Measurements from ENCODE around the gene NUP42.

The NUP42 gene

DNA sequence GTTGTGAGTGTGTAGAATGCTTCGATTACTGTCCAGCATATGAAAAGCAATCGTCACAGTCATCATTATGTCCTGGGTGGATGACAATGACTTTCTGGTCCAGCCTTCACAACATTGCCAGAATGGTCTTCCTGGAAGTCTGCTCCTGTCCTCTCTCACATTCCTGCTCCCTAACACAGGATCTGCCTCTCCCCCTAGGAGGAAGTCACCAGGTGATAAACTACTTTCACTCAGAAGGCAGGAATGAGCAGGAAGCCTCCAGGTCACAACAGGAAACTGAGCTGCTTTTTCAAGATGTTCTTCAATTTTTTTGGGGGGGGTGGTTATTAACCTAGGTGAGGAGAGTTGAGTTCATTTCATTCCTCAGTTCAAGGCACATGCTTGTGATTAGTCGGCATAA lies 51.1 kb downstream of the NUP42 start (continued):
- TF ChIP-seq, protein P1, sequence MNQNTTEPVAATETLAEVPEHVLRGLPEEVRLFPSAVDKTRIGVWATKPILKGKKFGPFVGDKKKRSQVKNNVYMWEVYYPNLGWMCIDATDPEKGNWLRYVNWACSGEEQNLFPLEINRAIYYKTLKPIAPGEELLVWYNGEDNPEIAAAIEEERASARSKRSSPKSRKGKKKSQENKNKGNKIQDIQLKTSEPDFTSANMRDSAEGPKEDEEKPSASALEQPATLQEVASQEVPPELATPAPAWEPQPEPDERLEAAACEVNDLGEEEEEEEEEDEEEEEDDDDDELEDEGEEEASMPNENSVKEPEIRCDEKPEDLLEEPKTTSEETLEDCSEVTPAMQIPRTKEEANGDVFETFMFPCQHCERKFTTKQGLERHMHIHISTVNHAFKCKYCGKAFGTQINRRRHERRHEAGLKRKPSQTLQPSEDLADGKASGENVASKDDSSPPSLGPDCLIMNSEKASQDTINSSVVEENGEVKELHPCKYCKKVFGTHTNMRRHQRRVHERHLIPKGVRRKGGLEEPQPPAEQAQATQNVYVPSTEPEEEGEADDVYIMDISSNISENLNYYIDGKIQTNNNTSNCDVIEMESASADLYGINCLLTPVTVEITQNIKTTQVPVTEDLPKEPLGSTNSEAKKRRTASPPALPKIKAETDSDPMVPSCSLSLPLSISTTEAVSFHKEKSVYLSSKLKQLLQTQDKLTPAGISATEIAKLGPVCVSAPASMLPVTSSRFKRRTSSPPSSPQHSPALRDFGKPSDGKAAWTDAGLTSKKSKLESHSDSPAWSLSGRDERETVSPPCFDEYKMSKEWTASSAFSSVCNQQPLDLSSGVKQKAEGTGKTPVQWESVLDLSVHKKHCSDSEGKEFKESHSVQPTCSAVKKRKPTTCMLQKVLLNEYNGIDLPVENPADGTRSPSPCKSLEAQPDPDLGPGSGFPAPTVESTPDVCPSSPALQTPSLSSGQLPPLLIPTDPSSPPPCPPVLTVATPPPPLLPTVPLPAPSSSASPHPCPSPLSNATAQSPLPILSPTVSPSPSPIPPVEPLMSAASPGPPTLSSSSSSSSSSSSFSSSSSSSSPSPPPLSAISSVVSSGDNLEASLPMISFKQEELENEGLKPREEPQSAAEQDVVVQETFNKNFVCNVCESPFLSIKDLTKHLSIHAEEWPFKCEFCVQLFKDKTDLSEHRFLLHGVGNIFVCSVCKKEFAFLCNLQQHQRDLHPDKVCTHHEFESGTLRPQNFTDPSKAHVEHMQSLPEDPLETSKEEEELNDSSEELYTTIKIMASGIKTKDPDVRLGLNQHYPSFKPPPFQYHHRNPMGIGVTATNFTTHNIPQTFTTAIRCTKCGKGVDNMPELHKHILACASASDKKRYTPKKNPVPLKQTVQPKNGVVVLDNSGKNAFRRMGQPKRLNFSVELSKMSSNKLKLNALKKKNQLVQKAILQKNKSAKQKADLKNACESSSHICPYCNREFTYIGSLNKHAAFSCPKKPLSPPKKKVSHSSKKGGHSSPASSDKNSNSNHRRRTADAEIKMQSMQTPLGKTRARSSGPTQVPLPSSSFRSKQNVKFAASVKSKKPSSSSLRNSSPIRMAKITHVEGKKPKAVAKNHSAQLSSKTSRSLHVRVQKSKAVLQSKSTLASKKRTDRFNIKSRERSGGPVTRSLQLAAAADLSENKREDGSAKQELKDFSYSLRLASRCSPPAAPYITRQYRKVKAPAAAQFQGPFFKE (tag by site-specific recombination; IDR thresholded peaks at IDR 0.05; ENCODE audit: borderline replicate concordance): no peak
- no peak for TF ChIP-seq ZNF837 (tag by site-specific recombination; IDR thresholded peaks at IDR 0.05)
- no peak for TF ChIP-seq ZNF626 (tag by site-specific recombination; IDR thresholded peaks at IDR 0.05)
- no peak for TF ChIP-seq IKZF3 (tag by site-specific recombination; IDR thresholded peaks at IDR 0.05)
- TF ChIP-seq ZNF426 (tag by site-specific recombination; IDR thresholded peaks at IDR 0.05): no peak
- no peak for TF ChIP-seq ZNF670 (tag by site-specific recombination; IDR thresholded peaks at IDR 0.05; ENCODE audit: low read depth)

DNA sequence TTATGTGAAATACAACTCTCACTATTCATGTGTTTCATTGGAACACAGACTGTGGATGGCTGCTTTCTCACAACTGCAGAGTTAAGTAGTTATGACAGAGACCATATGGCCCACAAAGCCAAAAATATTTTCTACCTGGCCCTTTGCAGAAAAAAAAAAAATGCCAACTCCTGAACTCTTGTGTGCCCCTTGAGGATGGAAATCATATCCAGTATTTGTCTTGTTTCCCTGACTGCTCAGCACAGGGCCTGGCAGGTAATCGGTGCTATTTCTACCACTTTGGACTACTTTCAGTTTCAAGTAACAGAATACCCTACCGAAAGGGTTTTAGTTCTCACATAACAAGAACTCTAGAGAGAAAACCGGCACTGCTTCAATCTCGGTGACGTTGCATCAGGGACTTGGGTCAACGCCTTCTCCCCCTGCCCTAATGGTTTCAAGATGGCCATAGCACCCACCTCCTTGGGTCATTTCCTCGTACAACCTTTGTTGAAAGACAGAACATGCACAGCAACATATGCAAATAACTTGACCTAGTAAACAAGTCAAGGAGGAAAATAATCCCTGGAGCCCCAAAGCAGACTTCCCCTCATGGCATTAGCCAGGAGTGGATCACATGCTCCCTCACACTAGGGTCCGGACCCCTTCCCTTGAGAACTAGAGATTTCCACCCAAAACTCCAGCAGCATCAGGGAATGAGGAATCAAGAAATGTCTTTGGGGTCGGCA lies 52.9 kb downstream of the NUP42 start:
- H3K27ac ChIP-seq (ENCODE audit: extremely low read depth, low read depth, low read length): no peak overlapping the region
- TF ChIP-seq ZNF146 (tag by site-specific recombination; IDR thresholded peaks at IDR 0.05) (no peak), ZNF621 (tag by site-specific recombination; IDR thresholded peaks at IDR 0.05) (no peak), ZNF610 (tag by site-specific recombination; IDR thresholded peaks at IDR 0.05; ENCODE audit: borderline replicate concordance) (no peak), HOXC10 (CRISPR knock-in tag; IDR thresholded peaks at IDR 0.05) (no peak), ZSCAN23 (tag by site-specific recombination; IDR thresholded peaks at IDR 0.05) (no peak), ZNF266 (tag by site-specific recombination; IDR thresholded peaks at IDR 0.05; ENCODE audit: low read depth) (no peak)
- TF ChIP-seq, protein P2, sequence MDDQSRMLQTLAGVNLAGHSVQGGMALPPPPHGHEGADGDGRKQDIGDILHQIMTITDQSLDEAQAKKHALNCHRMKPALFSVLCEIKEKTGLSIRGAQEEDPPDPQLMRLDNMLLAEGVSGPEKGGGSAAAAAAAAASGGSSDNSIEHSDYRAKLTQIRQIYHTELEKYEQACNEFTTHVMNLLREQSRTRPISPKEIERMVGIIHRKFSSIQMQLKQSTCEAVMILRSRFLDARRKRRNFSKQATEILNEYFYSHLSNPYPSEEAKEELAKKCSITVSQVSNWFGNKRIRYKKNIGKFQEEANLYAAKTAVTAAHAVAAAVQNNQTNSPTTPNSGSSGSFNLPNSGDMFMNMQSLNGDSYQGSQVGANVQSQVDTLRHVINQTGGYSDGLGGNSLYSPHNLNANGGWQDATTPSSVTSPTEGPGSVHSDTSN (CRISPR knock-in tag; IDR thresholded peaks at IDR 0.05): no peak
- no peaks in the 10 kb centered on the region for H3K36me3 ChIP-seq (ENCODE audit: control insufficient read depth in 2 of 2, insufficient read depth in 1 of 2, low read length in 2 of 2)
- POLR2A ChIA-PET: no interaction called here
- H3K9me3 ChIP-seq (ENCODE audit: control insufficient read depth, insufficient read depth, low read depth, low read length): no peaks in the 10 kb centered on the region
- CTCF ChIA-PET: no interaction called here
- H3K4me3 ChIP-seq (ENCODE audit: low read depth, low read length): no peak overlapping the region
- 0 out of 2 replicates have a peak, but pooled peaks cover 2% of the 10 kb centered on the region for H3K4me1 ChIP-seq (ENCODE audit: control insufficient read depth, insufficient read depth, low read length)

DNA sequence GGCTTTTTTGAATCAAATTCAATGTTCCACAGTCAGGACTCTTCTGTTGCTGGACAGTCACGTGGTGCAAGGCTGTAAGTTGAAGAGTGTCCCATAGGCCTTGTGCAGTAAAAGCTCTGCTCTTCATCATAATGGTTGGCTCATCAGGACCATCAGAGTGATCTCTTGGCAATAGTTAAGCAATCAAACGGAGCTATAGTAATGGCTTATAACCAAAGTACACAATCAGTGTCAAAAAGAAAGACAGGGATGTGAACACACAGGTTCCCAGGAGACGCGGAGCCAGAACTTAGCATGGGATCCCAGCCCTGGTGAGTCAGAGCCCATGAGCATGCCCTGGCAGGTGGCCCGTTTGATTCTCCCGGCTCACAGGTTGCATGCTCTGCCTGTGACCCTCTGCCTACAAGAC lies 54.0 kb downstream of the NUP42 start:
- CTCF ChIA-PET: no interaction called here
- H3K4me1 ChIP-seq (ENCODE audit: control insufficient read depth, insufficient read depth, low read length): 0 out of 2 replicates have a peak, but pooled peaks cover 2% of the 10 kb centered on the region
- no peak overlapping the region for H3K27ac ChIP-seq (ENCODE audit: extremely low read depth, low read depth, low read length)
- no peak overlapping the region for H3K4me3 ChIP-seq (ENCODE audit: low read depth, low read length)
- no peaks in the 10 kb centered on the region for H3K9me3 ChIP-seq (ENCODE audit: control insufficient read depth, insufficient read depth, low read depth, low read length)
- POLR2A ChIA-PET: no interaction called here
- no peaks in the 10 kb centered on the region for H3K36me3 ChIP-seq (ENCODE audit: control insufficient read depth in 2 of 2, insufficient read depth in 1 of 2, low read length in 2 of 2)
- TF ChIP-seq ZNF529 (tag by site-specific recombination; IDR thresholded peaks at IDR 0.05; ENCODE audit: insufficient replicate concordance): no peak
- TF ChIP-seq, protein P3, sequence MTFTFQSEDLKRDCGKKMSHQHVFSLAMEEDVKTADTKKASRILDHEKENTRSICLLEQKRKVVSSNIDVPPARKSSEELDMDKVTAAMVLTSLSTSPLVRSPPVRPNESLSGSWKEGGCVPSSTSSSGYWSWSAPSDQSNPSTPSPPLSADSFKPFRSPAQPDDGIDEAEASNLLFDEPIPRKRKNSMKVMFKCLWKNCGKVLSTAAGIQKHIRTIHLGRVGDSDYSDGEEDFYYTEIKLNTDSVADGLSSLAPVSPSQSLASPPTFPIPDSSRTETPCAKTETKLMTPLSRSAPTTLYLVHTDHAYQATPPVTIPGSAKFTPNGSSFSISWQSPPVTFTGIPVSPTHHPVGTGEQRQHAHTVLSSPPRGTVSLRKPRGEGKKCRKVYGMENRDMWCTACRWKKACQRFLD (tag by site-specific recombination; IDR thresholded peaks at IDR 0.05): no peak
- no peak for TF ChIP-seq ZNF530 (tag by site-specific recombination; IDR thresholded peaks at IDR 0.05; ENCODE audit: low read depth)
- TF ChIP-seq, protein P4, sequence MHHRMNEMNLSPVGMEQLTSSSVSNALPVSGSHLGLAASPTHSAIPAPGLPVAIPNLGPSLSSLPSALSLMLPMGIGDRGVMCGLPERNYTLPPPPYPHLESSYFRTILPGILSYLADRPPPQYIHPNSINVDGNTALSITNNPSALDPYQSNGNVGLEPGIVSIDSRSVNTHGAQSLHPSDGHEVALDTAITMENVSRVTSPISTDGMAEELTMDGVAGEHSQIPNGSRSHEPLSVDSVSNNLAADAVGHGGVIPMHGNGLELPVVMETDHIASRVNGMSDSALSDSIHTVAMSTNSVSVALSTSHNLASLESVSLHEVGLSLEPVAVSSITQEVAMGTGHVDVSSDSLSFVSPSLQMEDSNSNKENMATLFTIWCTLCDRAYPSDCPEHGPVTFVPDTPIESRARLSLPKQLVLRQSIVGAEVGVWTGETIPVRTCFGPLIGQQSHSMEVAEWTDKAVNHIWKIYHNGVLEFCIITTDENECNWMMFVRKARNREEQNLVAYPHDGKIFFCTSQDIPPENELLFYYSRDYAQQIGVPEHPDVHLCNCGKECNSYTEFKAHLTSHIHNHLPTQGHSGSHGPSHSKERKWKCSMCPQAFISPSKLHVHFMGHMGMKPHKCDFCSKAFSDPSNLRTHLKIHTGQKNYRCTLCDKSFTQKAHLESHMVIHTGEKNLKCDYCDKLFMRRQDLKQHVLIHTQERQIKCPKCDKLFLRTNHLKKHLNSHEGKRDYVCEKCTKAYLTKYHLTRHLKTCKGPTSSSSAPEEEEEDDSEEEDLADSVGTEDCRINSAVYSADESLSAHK (tag by site-specific recombination; IDR thresholded peaks at IDR 0.05): no peak
- TF ChIP-seq GFI1B (tag by site-specific recombination; IDR thresholded peaks at IDR 0.05): no peak
- no peak for TF ChIP-seq ZNF561 (tag by site-specific recombination; IDR thresholded peaks at IDR 0.05; ENCODE audit: borderline replicate concordance)
- TF ChIP-seq ZNF658 (tag by site-specific recombination; IDR thresholded peaks at IDR 0.05): no peak
- TF ChIP-seq ZNF621 (tag by site-specific recombination; IDR thresholded peaks at IDR 0.05): no peak
- TF ChIP-seq ZNF792 (tag by site-specific recombination; IDR thresholded peaks at IDR 0.05): no peak

Data from HEK293 (cell line).